ENCODE data around the gene TEX50. TPM values are rescaled to one million over a fixed set of nuclear protein-coding genes. Genes with fewer than 3 reads are reported as not detected.
"Not testable (repeated sequence)": the region's sequence is repeated elsewhere in the genome, so short reads cannot be mapped to it uniquely, and the experiment has no call there.

The TEX50 gene
- total and polyA plus RNA-seq, 2 donors (not counting 3 experiments of a cell fraction or from before 2014, with no cell fraction given): not detected

GRCh38 chr1:173608503-173609216 is 26.5 kb upstream of the TEX50 start:
- Histone ChIP-seq H3K36me3 (ENCODE audit: control insufficient read depth in 2 of 2, extremely low read depth in 1 of 2, insufficient read depth in 2 of 2, low read length in 2 of 2) (no peaks in the 10 kb centered on the region), H3K27me3 (ENCODE audit: control insufficient read depth in 2 of 2, insufficient read depth in 2 of 2, low read length in 2 of 2) (peaks cover 2% of the 10 kb centered on the region in 2 experiments), H4K20me1 (replicated peaks; ENCODE audit: control insufficient read depth, extremely low read depth, insufficient read depth, low read length) (no peaks in the 10 kb centered on the region), H3K79me2 (ENCODE audit: control insufficient read depth, insufficient read depth, low read length) (no peaks in the 10 kb centered on the region), H3K27ac (ENCODE audit: insufficient read depth, low read depth, low read length) (no peak overlapping the region), H2AFZ (ENCODE audit: low read depth, low read length) (no peak overlapping the region), H3K9me3 (replicated peaks; ENCODE audit: control insufficient read depth, insufficient read depth, low read length) (no peaks in the 10 kb centered on the region), H3K4me2 (ENCODE audit: insufficient read depth, low read length) (no peak overlapping the region), H3K4me1 (ENCODE audit: control insufficient read depth, extremely low read depth, insufficient read depth, low read length) (no peaks in the 10 kb centered on the region), H3K4me3 (replicated peaks in 1 of 3; ENCODE audit: insufficient read depth in 1 of 3, low read depth in 1 of 3, low read length in 3 of 3) (no peak overlapping the region), H3K9ac (replicated peaks; ENCODE audit: extremely low read depth, insufficient read depth, low read length) (no peak overlapping the region), H3K9me1 (replicated peaks; ENCODE audit: control insufficient read depth, extremely low read depth, insufficient read depth, low read length) (no peaks in the 10 kb centered on the region)
- dilution Hi-C loops (cut with MboI; ENCODE audit: extremely low pct_ligation_motif_present, low sequenced_read_pairs) (no loop called here), intact Hi-C loops (cut with micrococcal nuclease) (no loop called here)
- no TSS peak for BruUV-seq (replicated peaks)
- no peak for FAIRE-seq
- no peak for DNase-seq (ENCODE audit: low read depth, low spot score)
- ChIA-PET POLR2A (no interaction called here), CTCF (no interaction called here)
- TF ChIP-seq CTCF (IDR thresholded peaks at IDR 0.05; ENCODE audit: extremely low read depth in 1 of 2, insufficient read depth in 1 of 2, low read depth in 1 of 2, low read length in 2 of 2) (no peak), FOS (IDR thresholded peaks at IDR 0.05; ENCODE audit: borderline replicate concordance, insufficient read depth, low read length) (no peak), MYC (IDR thresholded peaks at IDR 0.05; ENCODE audit: low read depth, low read length) (no peak)

GRCh38 chr1:173613086-173613485 is 22.1 kb upstream of the TEX50 start:
- intact Hi-C loops (cut with micrococcal nuclease); H3K4me1 ChIP-seq (ENCODE audit: control insufficient read depth, extremely low read depth, insufficient read depth, low read length); H3K9ac ChIP-seq (replicated peaks; ENCODE audit: extremely low read depth, insufficient read depth, low read length); H3K27ac ChIP-seq (ENCODE audit: insufficient read depth, low read depth, low read length); H3K4me2 ChIP-seq (ENCODE audit: insufficient read depth, low read length); H3K79me2 ChIP-seq (ENCODE audit: control insufficient read depth, insufficient read depth, low read length); FAIRE-seq; H3K9me1 ChIP-seq (replicated peaks; ENCODE audit: control insufficient read depth, extremely low read depth, insufficient read depth, low read length); H3K9me3 ChIP-seq (replicated peaks; ENCODE audit: control insufficient read depth, insufficient read depth, low read length); H4K20me1 ChIP-seq (replicated peaks; ENCODE audit: control insufficient read depth, extremely low read depth, insufficient read depth, low read length); H3K4me3 ChIP-seq (replicated peaks in 1 of 3; ENCODE audit: insufficient read depth in 1 of 3, low read depth in 1 of 3, low read length in 3 of 3); BruUV-seq (replicated peaks); POLR2A ChIA-PET; DNase-seq (ENCODE audit: low read depth, low spot score); dilution Hi-C loops (cut with MboI; ENCODE audit: extremely low pct_ligation_motif_present, low sequenced_read_pairs); H2AFZ ChIP-seq (ENCODE audit: low read depth, low read length); H3K27me3 ChIP-seq (ENCODE audit: control insufficient read depth in 2 of 2, insufficient read depth in 2 of 2, low read length in 2 of 2); H3K36me3 ChIP-seq (ENCODE audit: control insufficient read depth in 2 of 2, extremely low read depth in 1 of 2, insufficient read depth in 2 of 2, low read length in 2 of 2): not testable (repeated sequence)
- CTCF ChIA-PET: interaction anchor here (0.6 kb wide), 1 partner anchor 129 kb away, joined by 3 read pairs; no protein-coding TSS in a partner anchor
